Thyroid gland (tissue), 4 donors: Measurements from ENCODE around the gene THBD. TPM values are rescaled to one million over a fixed set of nuclear protein-coding genes. Genes with fewer than 3 reads are reported as not detected.
"Not testable (repeated sequence)": the region's sequence is repeated elsewhere in the genome, so short reads cannot be mapped to it uniquely, and the experiment has no call there.

Source experiments
- DNase-seq, 2 donors: peaks; one replicate each; pipeline ENCODE4 v3.0.0-alpha.2; 2019
- H3K27ac ChIP-seq, 3 donors: fragments of 200-600 bp; sonication (generic); 1 replicate in 2 of 3; 2 replicates in 1 of 3; pipeline ENCODE4 v1.5.1; 2016 to 2019; ENCODE audit warnings: mild to moderate bottlenecking in 1 of 3, moderate library complexity in 1 of 3
- H3K27me3 ChIP-seq: fragments of 200-600 bp; sonication (generic); one replicate; pipeline ENCODE4 v1.5.1; 2019
- H3K36me3 ChIP-seq, 2 donors: fragments of 200-600 bp; sonication (generic); one replicate each; pipeline ENCODE4 v1.5.1; 2016 to 2019
- H3K4me1 ChIP-seq, 2 donors: fragments of 200-600 bp; sonication (generic); one replicate each; pipeline ENCODE4 v1.5.1; 2017 to 2019
- H3K4me3 ChIP-seq, 3 donors: fragments of 200-600 bp; sonication (generic); replicated peaks in 1 of 3; 1 replicate in 2 of 3; 2 replicates in 1 of 3; pipeline ENCODE4 v1.5.1; 2016; ENCODE audit warnings: mild to moderate bottlenecking in 1 of 3
- H3K9me3 ChIP-seq: fragments of 200-600 bp; sonication (generic); one replicate; pipeline ENCODE4 v1.5.1; 2017
- CTCF ChIP-seq, 6 experiments: fragments of 200-600 bp in 3 of 6; fragments of 450-650 bp in 3 of 6; sonication (generic) in 3 of 6; IDR thresholded peaks; one replicate each; pipeline ENCODE4 v1.5.1; 2016 to 2019; ENCODE audit warnings: antibody characterized with exemption in 6 of 6, mild to moderate bottlenecking in 2 of 6, inconsistent platforms in 1 of 6, moderate library complexity in 1 of 6
- POLR2A ChIP-seq, 2 donors: fragments of 450-650 bp; IDR thresholded peaks; one replicate each; pipeline ENCODE4 v1.6.1; 2017; ENCODE audit warnings: antibody characterized with exemption in 2 of 2, mild to moderate bottlenecking in 2 of 2, moderate library complexity in 1 of 2
- WGBS, 2 donors: methylation state at CpG; one replicate each; pipeline ENCODE4 v1.1.5; 2017; 5-methylcytosine and 5-hydroxymethylcytosine counted together
- intact Hi-C: fragments of 100-400 bp; cut with DNase I; formaldehyde crosslinking; loops from one replicate; pipeline ENCODE4 v1.15.1; 2023
- total RNA-seq, 4 donors: library from RNA; depleted of rRNA; stranded (reverse); fragments of >200 nt; gene quantifications; one replicate each; pipeline ENCODE4 v1.2.3, GENCODE V29; 2016

Gene THBD
- total RNA-seq, 4 donors from 2014 or later: 30.4 to 78.5 (median 72.2) TPM

DNA sequence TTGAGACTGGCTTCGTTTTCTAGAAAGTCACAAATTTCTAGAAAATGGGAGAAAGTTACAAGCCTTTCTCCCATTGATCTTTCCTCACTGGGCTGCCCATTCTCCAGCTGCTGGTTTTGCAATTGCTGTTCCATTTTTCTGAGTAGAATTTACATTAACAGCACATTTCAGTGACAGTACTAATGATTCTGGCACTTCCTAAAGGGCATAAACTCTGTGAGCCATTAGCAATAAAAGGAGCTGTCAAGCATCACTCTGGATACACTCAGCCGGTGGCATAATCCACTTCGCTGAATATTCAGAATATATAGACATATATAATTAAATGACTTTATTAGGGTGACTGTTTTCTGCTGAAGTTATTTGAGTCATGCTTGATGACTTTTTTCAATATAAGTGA, 21.1 kb downstream of the THBD start:
- TF ChIP-seq CTCF (IDR thresholded peaks at IDR 0.05): no peak
- TF ChIP-seq POLR2A (IDR thresholded peaks at IDR 0.05): no peak
- peaks cover 0 to 5% of the 10 kb centered on the region in 2 donors for H3K4me1 ChIP-seq
- no peaks in the 10 kb centered on the region for H3K9me3 ChIP-seq
- H3K4me3 ChIP-seq: no peak overlapping the region
- H3K27ac ChIP-seq: no peak overlapping the region
- no peaks in the 10 kb centered on the region for H3K36me3 ChIP-seq
- H3K27me3 ChIP-seq: no peaks in the 10 kb centered on the region
- WGBS, 2 donors: 88 to 89% methylated on average over 3 of the region's 3 CpGs
- no peak for DNase-seq
- intact Hi-C loops: no loop called here

- no peak overlapping the region for H3K4me3 ChIP-seq
- no peaks in the 10 kb centered on the region for H3K27me3 ChIP-seq
- H3K27ac ChIP-seq: no peak overlapping the region
- no peaks in the 10 kb centered on the region for H3K36me3 ChIP-seq
- H3K9me3 ChIP-seq: no peaks in the 10 kb centered on the region
- no peak for DNase-seq
- WGBS, 2 donors: 77 to 87% methylated on average over 1 of the region's 1 CpG
- TF ChIP-seq CTCF (IDR thresholded peaks at IDR 0.05): no peak
- TF ChIP-seq POLR2A (IDR thresholded peaks at IDR 0.05): no peak
- H3K4me1 ChIP-seq: peaks cover 0 to 5% of the 10 kb centered on the region in 2 donors
- intact Hi-C loops: no loop called here
Observed at GRCh38 chr20:23027721-23028120, 21.8 kb downstream of the THBD start.

- H3K9me3 ChIP-seq, H3K27ac ChIP-seq, H3K36me3 ChIP-seq, intact Hi-C loops, DNase-seq, H3K4me1 ChIP-seq, H3K4me3 ChIP-seq, H3K27me3 ChIP-seq: not testable (repeated sequence)
- 92 to 95% methylated on average over 14 of the region's 14 CpGs for WGBS, 2 donors
Observed at GRCh38 chr20:23025503-23025902, 24.0 kb downstream of the THBD start.

GRCh38 chr20:23024701-23025100, 24.8 kb downstream of the THBD start:
- no peak for TF ChIP-seq CTCF (IDR thresholded peaks at IDR 0.05)
- no peak for TF ChIP-seq POLR2A (IDR thresholded peaks at IDR 0.05)

DNA sequence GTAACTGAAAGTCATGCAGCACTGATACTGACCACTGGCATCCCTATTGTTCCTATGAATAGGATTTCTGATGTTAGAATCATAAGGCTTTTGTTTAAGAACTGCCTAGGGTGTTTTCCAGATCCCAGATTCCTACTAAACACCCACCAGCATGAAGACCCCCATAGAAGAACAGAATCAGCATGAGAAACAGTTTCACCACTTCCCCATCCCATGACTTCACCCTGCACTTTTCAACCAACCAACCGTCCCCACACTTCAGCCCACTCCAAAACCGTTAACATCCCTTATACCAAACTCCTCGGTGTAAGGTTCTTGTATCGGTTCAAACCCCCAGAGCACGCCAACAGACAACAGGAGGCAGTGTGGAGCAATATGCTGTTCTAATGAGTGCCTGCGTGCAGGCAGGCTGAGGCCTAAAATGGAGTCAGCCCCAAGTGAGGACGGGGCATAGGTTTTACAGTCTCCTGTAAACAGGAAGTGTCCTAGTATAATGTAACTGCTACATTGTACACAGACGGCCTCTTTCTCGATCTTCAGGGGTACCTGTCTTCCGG, 25.8 kb downstream of the THBD start:
- no peak for TF ChIP-seq CTCF (IDR thresholded peaks at IDR 0.05)
- no peak for TF ChIP-seq POLR2A (IDR thresholded peaks at IDR 0.05)
- DNase-seq: no peak
- Histone ChIP-seq H3K4me1 (peaks cover 0 to 7% of the 10 kb centered on the region in 2 donors), H3K36me3 (no peaks in the 10 kb centered on the region), H3K9me3 (no peaks in the 10 kb centered on the region), H3K4me3 (no peak overlapping the region), H3K27ac (no peak overlapping the region), H3K27me3 (no peaks in the 10 kb centered on the region)
- intact Hi-C loops: no loop called here
- 88 to 92% methylated on average over 10 of the region's 10 CpGs for WGBS, 2 donors

More at GRCh38 chr20:23024701-23025100, 24.8 kb downstream of the THBD start:
- no peaks in the 10 kb centered on the region for H3K9me3 ChIP-seq
- H3K4me3 ChIP-seq: no peak overlapping the region
- H3K27me3 ChIP-seq: no peaks in the 10 kb centered on the region
- no peak for DNase-seq
- H3K36me3 ChIP-seq: no peaks in the 10 kb centered on the region
- H3K27ac ChIP-seq: no peak overlapping the region
- peaks cover 0 to 1% of the 10 kb centered on the region in 2 donors for H3K4me1 ChIP-seq
- intact Hi-C loops: no loop called here
- 73 to 75% methylated on average over 3 of the region's 3 CpGs for WGBS, 2 donors
